ENCODE data around the gene WIF1. TPM values are rescaled to one million over a fixed set of nuclear protein-coding genes. Genes with fewer than 3 reads are reported as not detected.

Gene WIF1
- total RNA-seq, 1 donor from 2014 or later: not detected

Other genes starting within 250 kb of the WIF1 start
- gene LEMD3, start 48.3 kb upstream of the WIF1 start, total RNA-seq (ENCODE audit: unreplicated experiment): 25.4 TPM
- 1.6 TPM for gene MSRB3, start 157.4 kb upstream of the WIF1 start, total RNA-seq (ENCODE audit: unreplicated experiment)

All from glutamatergic neuron (in vitro differentiated cells).